ENCODE results near the gene SLC31A1.

Gene SLC31A1

DNA sequence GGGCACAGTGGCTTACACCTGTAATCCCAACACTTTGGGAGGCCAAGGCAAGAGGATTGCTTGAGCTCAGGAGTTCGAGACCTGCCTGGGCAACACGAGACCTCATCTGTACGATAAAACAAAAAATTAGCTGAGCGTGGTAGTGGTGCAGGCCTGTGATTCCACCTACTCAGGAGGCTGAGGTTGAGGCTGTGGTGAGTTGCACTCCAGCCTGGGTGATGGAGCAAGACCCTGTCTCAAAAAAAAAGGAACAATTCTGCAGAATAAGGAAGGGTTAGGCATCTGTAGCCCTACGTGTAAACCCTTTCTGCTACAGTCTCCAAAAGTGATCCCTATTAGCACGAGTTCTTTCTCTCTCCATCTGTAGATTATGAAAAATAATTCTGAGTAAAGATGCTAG is 34.1 kb downstream of the SLC31A1 start:
- H3K36me3 ChIP-seq (ENCODE audit: insufficient read depth, low read length) = peaks cover 29% of the 10 kb centered on the region
- no peak overlapping the region for H2AFZ ChIP-seq (ENCODE audit: low read depth, low read length)
- H3K4me1 ChIP-seq (ENCODE audit: insufficient read depth, low read length) = no peaks in the 10 kb centered on the region

DNA sequence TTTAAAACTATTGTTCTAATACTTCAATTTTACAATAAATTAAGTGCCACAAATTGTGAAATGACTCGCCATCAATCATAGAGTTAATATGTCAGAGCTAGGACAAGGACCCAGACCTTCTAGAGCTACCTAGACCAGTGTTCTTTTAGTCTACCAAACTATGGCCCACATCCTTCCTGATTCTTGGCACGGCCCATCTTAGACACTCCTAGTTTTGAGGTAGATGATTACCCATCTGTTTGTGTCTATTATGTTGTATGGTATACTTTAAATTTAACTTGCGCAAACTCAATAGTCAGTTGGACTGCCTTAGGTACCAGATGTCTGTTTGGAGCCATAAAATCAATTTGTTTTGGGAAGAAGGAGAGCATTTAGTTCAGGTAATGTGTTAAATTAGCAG is 36.5 kb downstream of the SLC31A1 start:
- H3K4me3 ChIP-seq (ENCODE audit: low read length) = no peak overlapping the region
- H3K9me3 ChIP-seq (ENCODE audit: low read length) = no peaks in the 10 kb centered on the region
- H2AFZ ChIP-seq (ENCODE audit: low read depth, low read length) = no peak overlapping the region
- H3K4me1 ChIP-seq (ENCODE audit: insufficient read depth, low read length) = no peaks in the 10 kb centered on the region
- H3K36me3 ChIP-seq (ENCODE audit: insufficient read depth, low read length) = peaks cover 46% of the 10 kb centered on the region
- H3K27me3 ChIP-seq (ENCODE audit: insufficient read depth, low read length) = no peaks in the 10 kb centered on the region

More for the DNA sequence above, 34.1 kb downstream of the SLC31A1 start:
- Histone ChIP-seq H3K9me3 (ENCODE audit: low read length) (no peaks in the 10 kb centered on the region), H3K27me3 (ENCODE audit: insufficient read depth, low read length) (no peaks in the 10 kb centered on the region), H3K4me3 (ENCODE audit: low read length) (no peak overlapping the region)

DNA sequence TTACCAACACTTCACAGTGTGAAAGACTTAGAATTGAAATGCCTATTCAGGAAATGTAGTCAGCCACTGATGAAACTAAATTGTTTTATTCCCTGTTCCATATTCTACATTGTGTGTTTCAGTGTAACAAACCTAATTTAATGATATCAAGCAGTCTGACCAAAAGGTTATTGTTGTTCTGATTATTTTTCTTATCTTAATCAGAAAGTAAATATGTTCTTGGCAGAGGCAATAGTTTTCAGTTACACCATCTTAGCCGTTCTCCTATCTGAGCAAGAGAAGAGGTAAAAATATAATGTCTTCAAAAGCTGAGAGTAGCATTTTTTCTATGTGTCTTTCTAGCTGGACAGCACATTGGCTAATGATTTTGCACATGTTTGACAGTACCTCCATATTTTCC is 36.9 kb downstream of the SLC31A1 start:
- no peak overlapping the region for H3K4me3 ChIP-seq (ENCODE audit: low read length)
- H2AFZ ChIP-seq (ENCODE audit: low read depth, low read length) = no peak overlapping the region
- peaks cover 49% of the 10 kb centered on the region for H3K36me3 ChIP-seq (ENCODE audit: insufficient read depth, low read length)
- H3K27me3 ChIP-seq (ENCODE audit: insufficient read depth, low read length) = no peaks in the 10 kb centered on the region
- H3K4me1 ChIP-seq (ENCODE audit: insufficient read depth, low read length) = no peaks in the 10 kb centered on the region
- H3K9me3 ChIP-seq (ENCODE audit: low read length) = no peaks in the 10 kb centered on the region

DNA sequence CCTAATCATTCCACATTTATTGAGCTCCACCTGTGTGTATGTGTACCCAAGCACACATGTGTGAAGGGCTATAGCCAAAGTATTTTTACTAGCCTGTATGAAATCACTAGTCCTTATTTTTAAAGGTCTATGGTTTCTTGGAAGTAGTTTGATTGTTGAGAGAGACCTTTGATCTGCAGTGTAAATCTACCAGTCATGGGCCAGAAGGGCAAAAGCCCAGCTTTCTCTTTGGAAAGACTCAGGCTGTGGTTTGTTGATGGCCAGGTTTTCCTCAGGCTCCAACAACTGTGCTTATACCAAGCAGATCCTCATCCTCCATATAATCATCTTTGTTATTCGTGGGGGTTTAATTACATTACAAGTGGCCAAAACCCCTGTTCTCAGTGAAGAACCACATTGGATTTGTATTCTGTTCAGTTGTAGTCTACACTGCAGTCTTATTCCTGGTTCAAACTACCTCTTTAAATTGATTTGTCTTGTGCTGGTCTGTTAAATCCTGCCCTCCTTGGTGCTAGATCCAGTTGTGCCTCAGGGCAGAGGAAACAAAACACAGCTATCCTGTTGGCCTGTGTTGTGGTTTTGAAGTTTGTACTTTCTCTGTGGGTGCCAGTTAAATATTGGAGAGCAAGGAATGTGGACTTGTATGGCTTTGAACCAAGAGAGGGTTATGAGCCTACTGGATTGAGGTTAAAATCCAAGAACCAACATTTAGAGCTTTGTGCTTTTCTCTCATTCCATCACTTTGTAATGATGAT is 40.8 kb downstream of the SLC31A1 start:
- H3K27me3 ChIP-seq (ENCODE audit: insufficient read depth, low read length) = no peaks in the 10 kb centered on the region
- H3K4me1 ChIP-seq (ENCODE audit: insufficient read depth, low read length) = no peaks in the 10 kb centered on the region
- H3K36me3 ChIP-seq (ENCODE audit: insufficient read depth, low read length) = peaks cover 48% of the 10 kb centered on the region
- no peaks in the 10 kb centered on the region for H3K9me3 ChIP-seq (ENCODE audit: low read length)
- no peak overlapping the region for H3K4me3 ChIP-seq (ENCODE audit: low read length)
- H2AFZ ChIP-seq (ENCODE audit: low read depth, low read length) = no peak overlapping the region

DNA sequence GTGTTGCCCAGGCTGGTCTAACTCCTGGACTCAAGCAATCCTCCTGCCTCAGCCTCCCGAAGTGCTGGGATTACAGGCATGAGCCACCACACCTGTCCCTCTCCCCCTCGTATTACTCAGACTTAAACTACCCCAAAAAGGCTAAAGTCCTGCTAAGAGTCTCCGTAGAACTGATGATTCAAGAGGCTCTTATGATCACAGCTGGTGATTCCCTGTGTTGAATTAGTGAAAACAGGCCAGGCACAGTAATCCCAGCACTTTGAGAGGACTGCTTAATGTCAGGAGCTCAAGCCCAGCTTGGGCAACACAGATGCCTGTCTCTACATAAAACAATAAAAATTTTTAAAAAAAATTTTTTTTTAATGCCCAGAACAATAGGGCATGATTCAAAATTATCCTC is 44.8 kb downstream of the SLC31A1 start:
- H3K4me1 ChIP-seq (ENCODE audit: insufficient read depth, low read length) = no peaks in the 10 kb centered on the region
- peaks cover 50% of the 10 kb centered on the region for H3K36me3 ChIP-seq (ENCODE audit: insufficient read depth, low read length)
- H3K9me3 ChIP-seq (ENCODE audit: low read length) = no peaks in the 10 kb centered on the region
- H3K27me3 ChIP-seq (ENCODE audit: insufficient read depth, low read length) = no peaks in the 10 kb centered on the region
- no peak overlapping the region for H2AFZ ChIP-seq (ENCODE audit: low read depth, low read length)
- no peak overlapping the region for H3K4me3 ChIP-seq (ENCODE audit: low read length)

DNA sequence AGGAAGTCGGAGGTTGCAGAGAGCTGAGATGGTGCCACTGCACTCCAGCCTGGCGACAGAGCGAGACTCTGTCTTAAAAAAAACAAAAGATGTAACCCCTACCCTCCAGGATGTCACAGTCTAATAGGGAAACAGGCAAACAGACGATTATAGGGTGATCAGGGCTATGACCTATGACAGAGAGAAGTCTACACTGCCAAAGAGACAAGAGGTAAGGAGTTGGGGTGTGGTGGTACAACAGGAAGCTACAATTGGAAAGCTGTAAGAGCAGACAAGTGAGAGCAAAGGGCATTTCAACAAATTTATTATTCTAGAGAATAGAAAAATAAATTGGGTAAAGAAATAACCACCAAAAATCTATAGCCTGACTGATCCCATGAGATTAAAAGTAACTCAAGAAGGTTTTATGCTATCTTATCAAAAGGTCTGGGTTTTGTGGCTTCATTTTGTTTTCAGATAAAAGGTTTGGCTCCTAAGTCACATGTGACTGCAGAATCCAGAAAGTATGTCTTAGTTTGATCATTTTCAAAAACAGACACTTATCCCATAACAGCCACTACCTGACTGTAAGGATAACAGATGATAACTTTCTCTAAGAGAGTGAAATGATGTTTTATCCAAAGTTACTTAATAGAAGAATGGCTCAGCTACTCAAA is 46.7 kb downstream of the SLC31A1 start:
- no peaks in the 10 kb centered on the region for H3K27me3 ChIP-seq (ENCODE audit: insufficient read depth, low read length)

DNA sequence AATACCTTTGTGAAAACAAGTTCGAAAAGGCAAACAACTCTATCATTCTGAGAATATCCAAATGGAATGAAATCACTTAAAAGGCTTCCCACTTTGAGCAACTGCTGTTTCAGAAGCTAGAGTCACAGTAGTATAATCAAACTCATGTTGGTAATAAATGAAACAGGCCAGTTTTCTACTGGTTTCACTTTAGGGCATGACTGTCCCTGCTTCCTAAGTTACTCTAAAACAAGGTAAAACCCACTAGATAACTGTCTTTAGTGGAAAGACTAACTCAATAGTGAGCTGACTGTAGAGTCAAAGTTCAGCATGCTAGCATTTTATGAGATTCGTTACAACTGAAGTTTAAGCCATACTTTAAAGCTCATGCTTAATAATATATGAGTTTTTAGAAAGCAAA is 48.0 kb downstream of the SLC31A1 start:
- Histone ChIP-seq H3K4me3 (ENCODE audit: low read length) (no peak overlapping the region), H2AFZ (ENCODE audit: low read depth, low read length) (no peak overlapping the region), H3K27me3 (ENCODE audit: insufficient read depth, low read length) (no peaks in the 10 kb centered on the region), H3K9me3 (ENCODE audit: low read length) (no peaks in the 10 kb centered on the region), H3K36me3 (ENCODE audit: insufficient read depth, low read length) (peaks cover 55% of the 10 kb centered on the region), H3K4me1 (ENCODE audit: insufficient read depth, low read length) (peaks cover 6% of the 10 kb centered on the region)

More for the DNA sequence above, 46.7 kb downstream of the SLC31A1 start:
- H3K4me3 ChIP-seq (ENCODE audit: low read length) = no peak overlapping the region
- peaks cover 52% of the 10 kb centered on the region for H3K36me3 ChIP-seq (ENCODE audit: insufficient read depth, low read length)
- H3K4me1 ChIP-seq (ENCODE audit: insufficient read depth, low read length) = no peaks in the 10 kb centered on the region
- H3K9me3 ChIP-seq (ENCODE audit: low read length) = no peaks in the 10 kb centered on the region
- H2AFZ ChIP-seq (ENCODE audit: low read depth, low read length) = no peak overlapping the region

DNA sequence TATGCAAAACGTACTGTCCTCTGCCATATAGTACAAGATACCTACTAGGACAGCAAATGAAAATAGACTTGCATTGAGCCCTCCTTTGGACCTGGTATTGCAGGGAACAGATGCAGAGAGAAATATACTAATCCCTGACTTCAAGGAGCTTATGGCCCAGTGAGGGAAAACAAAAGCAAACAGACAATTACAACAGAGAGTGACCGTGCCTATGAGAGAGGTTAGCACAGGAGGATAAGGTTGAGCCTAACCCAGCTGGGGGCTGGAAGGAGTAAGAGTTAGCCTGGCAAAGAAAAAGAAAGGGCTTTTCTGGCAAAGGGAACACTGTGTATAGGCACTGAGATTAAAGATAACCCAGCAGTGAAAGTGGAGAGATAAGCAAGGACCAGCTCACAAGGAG is 48.5 kb downstream of the SLC31A1 start:
- Histone ChIP-seq H3K27me3 (ENCODE audit: insufficient read depth, low read length) (no peaks in the 10 kb centered on the region), H3K9me3 (ENCODE audit: low read length) (no peaks in the 10 kb centered on the region), H3K4me1 (ENCODE audit: insufficient read depth, low read length) (peaks cover 8% of the 10 kb centered on the region), H2AFZ (ENCODE audit: low read depth, low read length) (no peak overlapping the region), H3K36me3 (ENCODE audit: insufficient read depth, low read length) (peaks cover 55% of the 10 kb centered on the region), H3K4me3 (ENCODE audit: low read length) (no peak overlapping the region)

DNA sequence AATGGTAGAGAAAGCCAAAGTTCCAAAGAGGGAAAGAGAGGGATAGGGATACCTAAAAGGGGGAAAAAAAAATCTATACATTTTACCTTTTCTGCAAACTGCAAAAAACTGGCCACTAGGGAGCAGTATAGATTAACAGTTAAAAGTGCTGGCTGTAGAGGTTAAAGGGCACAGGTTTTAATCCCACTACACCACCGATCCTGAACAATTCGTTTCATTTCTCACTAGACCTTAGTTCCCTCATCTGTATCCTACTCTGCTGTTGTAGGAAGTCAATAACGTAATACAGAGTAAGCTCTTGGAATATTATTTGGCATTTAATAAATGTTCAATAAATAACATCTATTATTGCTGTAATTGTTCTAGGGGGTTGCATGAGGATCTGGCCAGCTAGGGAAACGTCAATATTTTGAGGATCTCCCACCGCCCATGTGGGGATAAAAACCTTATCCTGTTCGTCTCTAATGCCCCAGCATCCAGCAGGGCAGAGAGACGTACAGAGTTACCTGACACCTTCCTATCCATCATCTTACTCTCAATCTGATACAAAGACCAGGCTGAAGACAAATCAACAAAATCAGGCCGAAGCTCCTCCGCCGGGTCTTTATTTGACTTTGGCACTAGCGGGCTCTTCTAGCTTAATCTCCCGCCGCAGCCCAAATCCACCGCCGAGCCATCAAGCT is 53.3 kb downstream of the SLC31A1 start:
- H2AFZ ChIP-seq (ENCODE audit: low read depth, low read length) = peak overlapping the region; percentile 75
- H3K27me3 ChIP-seq (ENCODE audit: insufficient read depth, low read length) = no peaks in the 10 kb centered on the region
- H3K4me1 ChIP-seq (ENCODE audit: insufficient read depth, low read length) = peaks cover 14% of the 10 kb centered on the region
- H3K36me3 ChIP-seq (ENCODE audit: insufficient read depth, low read length) = peaks cover 56% of the 10 kb centered on the region
- peak overlapping the region; percentile 75 for H3K4me3 ChIP-seq (ENCODE audit: low read length)
- no peaks in the 10 kb centered on the region for H3K9me3 ChIP-seq (ENCODE audit: low read length)

DNA sequence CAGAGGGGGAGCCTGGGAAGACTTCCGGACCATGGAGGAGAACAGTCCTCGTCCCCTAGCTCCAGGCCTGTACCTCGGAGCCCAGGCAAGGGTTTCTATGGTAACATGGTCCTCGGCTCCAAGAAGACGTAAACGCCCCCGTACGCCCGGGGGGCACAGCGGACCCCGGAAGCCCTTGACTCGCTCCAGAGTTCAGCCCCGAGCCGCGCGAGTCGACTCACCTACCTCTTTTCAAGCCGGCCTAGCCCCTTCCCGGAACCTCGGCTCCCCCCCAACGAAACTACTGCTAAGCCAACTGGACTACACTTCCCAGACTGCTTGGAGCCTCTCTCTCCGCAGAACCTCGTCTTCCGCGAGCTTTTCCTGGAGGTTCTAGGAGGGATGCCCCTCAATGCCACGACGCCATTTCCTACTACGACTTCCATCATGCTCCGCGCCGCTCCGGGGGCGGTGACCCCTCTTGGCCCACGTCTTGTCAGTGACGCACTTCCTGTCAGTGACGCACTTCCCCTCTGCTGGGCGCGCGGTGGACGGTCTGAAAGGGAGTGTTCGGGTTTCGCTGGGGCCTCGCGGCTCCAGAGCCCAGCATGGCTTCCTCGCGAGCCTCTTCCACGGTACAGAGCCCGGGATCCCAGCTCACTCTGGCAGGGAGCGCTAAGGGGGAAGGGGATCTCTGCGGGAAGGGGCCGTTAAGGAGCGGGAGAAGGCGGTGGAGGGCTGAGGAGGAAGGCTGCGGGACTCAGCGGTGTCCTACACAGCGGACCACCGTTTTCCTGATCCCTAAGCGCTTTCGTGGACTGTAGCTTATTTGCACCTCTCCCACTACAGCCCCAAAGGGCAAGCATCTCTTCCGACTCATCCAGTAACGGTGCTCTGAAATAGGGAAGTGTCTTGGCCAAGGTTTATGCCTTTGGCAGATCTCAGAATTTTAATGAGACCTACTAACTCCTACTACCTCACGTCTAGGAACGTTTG is 54.1 kb downstream of the SLC31A1 start, which contains the start of the genes CDC26 and PRPF4:
Gene CDC26 (minus strand): TSS at position 416 of the 975 bp plus-strand sequence. CDS start 3,065 bp downstream, outside the sequence.
Gene PRPF4 (plus strand): TSS at position 502 of the 975 bp plus-strand sequence. CDS start 86 bp downstream, at position 588.
- Histone ChIP-seq H3K9me3 (ENCODE audit: low read length) (no peaks in the 10 kb centered on the region), H3K4me3 (ENCODE audit: low read length) (peak within 1 kb of the TSS; percentile 75), H3K36me3 (ENCODE audit: insufficient read depth, low read length) (peaks cover 59% of the 10 kb centered on the region), H3K4me1 (ENCODE audit: insufficient read depth, low read length) (peaks cover 14% of the 10 kb centered on the region), H3K27me3 (ENCODE audit: insufficient read depth, low read length) (no peaks in the 10 kb centered on the region), H2AFZ (ENCODE audit: low read depth, low read length) (peak within 1 kb of the TSS; percentile 75)

DNA sequence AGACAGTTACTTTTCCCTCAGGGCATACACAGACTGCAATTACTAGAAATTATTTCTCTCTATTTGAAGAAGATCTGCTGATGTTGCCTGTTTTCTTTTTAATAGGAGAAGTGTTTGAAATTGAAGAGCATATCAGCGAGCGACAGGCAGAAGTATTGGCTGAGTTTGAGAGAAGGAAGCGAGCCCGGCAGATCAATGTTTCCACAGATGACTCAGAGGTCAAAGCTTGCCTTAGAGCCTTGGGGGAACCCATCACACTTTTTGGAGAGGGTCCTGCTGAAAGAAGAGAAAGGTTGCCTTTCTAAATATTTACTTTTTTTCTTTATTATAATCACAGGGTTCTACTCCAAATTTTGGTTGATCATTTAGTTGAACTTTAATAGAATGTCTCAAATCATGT is 57.5 kb downstream of the SLC31A1 start:
- peaks cover 64% of the 10 kb centered on the region for H3K36me3 ChIP-seq (ENCODE audit: insufficient read depth, low read length)

DNA sequence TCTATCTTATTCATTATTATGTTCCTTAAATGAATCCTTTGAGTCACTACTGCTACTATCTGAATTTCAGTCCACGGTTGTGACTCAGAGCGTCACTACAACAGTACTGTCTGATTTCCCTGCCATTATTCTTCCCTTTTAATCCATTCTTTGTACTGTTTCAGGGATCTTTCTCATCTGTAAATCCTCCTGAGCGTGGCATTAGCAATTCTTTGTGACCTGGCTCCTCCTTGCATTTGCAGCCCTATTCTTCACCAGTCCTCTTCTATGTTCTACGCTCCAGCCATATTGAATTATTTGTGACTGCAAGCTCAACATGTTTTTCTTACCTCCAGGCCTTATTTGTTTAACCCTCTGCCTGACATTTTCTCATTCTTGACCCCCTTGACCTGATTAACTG is 60.0 kb downstream of the SLC31A1 start:
- Histone ChIP-seq H3K4me3 (ENCODE audit: low read length) (no peak overlapping the region), H3K27me3 (ENCODE audit: insufficient read depth, low read length) (no peaks in the 10 kb centered on the region), H3K9me3 (ENCODE audit: low read length) (no peaks in the 10 kb centered on the region), H3K36me3 (ENCODE audit: insufficient read depth, low read length) (peaks cover 84% of the 10 kb centered on the region), H3K4me1 (ENCODE audit: insufficient read depth, low read length) (peaks cover 2% of the 10 kb centered on the region), H2AFZ (ENCODE audit: low read depth, low read length) (no peak overlapping the region)

More for the DNA sequence above, 57.5 kb downstream of the SLC31A1 start:
- Histone ChIP-seq H2AFZ (ENCODE audit: low read depth, low read length) (no peak overlapping the region), H3K9me3 (ENCODE audit: low read length) (no peaks in the 10 kb centered on the region), H3K4me1 (ENCODE audit: insufficient read depth, low read length) (peaks cover 14% of the 10 kb centered on the region), H3K27me3 (ENCODE audit: insufficient read depth, low read length) (no peaks in the 10 kb centered on the region), H3K4me3 (ENCODE audit: low read length) (no peak overlapping the region)
